ENCODE measurements around the gene ADCK1.
"Not testable (repeated sequence)": the region's sequence is repeated elsewhere in the genome, so short reads cannot be mapped to it uniquely, and the experiment has no call there.

ADCK1 gene

DNA sequence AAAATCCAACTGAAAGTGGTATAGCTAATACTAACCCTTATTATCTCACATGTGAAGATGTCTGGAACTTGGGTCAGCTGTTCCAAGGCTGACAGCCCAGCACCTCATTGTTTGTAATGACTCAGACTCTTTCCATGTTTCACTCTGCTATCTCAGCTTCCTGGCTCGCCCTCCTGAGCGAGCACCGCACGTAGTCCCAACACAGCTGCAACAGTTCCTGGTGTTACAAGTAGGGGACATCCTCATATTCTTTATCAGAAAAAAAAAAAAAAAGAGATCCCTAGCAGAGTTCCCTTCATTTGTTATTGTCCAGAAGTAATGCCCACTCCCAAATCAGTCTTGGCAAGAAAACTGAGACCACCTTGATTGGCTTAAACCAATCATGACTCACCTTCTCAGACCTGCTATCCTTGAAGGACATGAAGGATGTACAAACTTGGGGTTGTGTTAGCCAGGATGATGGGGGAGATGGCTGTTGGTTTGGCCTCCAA lies 92.5 kb downstream of the ADCK1 start:
- no peak for DNase-seq (ENCODE audit: extremely low read depth in 1 of 2, low read depth in 1 of 2)

DNA sequence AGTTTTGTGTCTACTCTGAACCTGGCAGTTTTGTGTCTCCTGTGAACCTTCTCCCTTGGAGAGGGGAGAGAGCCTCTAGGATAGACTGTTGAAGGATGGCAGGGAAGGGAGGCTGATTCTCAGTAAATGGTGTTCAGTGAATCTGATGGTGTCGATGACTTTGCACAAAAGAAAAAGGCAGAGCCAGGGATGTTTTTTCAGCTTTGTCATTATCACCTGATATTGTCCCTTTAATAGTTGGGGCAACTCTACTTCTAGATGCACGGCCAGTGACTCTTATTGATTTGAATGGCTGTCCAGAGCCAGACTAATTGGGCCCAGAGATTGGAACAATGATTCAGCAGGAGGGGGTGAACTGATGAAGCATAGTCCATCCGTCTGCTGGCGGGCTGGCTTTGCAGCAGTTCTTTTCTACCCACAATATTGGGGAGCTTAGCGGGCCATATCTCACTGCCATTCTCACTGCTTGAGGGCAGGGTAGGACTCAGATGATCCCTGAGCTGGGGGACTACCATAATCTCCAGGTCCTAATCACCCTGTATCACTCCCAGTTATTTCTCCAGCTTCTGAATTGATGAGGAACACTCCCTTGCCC lies 93.1 kb downstream of the ADCK1 start:
- DNase-seq (ENCODE audit: extremely low read depth in 1 of 2, low read depth in 1 of 2) = no peak

DNA sequence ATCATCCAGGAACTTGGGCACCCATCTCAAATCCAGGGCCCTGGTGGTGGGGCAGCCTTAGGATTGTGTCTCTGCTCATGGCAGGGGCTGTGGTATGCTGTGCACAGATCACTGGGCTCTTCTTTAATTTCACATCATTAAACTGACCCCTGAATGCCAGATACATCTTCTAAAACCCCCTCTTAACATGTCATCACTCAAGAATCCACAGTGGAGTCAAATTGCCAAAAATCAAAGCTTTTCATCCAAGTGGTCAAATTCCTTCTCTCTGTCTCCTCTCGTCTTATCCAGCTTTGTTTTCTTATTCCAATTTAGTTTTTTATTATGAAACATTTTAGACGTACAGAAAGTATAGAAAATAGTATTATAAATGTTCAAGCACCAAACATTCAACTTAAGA lies 97.5 kb downstream of the ADCK1 start:
- DNase-seq (ENCODE audit: extremely low read depth in 1 of 2, low read depth in 1 of 2) = no peak

DNA sequence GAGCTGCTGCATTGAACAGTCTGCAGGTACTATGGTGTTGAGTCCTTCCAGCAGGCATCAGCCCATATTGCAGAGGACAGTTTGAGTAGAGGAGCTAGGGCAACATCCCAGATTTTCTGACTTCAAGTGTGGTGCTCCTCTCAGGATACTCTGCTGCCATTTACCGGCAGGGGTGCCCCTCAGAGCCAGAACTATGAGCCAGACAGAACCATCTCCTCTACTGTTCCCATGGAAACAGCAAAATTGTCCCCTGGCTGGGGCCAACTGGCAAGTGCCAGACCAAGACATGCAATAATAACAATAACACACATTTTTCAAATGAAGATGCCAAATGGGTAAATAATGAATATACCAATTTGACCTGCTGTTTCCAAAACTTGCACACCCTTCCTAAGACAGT lies 102.9 kb downstream of the ADCK1 start:
- DNase-seq (ENCODE audit: extremely low read depth in 1 of 2, low read depth in 1 of 2) = no peak

DNA sequence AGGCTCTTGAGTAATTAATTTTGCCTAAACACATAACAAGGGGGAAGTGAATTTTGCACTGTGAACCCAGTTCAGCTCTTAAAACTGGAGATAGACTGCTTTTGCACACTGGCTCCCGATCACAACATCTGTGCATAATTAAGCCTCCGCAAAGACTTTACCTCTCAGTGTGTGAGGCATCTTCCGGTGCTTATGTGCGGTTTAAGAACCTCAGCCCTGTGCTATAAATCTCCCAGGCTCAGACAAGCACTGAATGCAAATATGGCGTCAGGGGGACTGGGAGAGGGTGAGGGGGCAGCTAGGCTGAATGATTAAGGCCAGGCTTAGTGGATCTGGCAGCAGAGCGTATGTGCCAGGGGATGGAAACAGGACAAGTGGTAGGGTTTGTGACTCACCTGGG lies 103.3 kb downstream of the ADCK1 start:
- no peak for DNase-seq (ENCODE audit: extremely low read depth in 1 of 2, low read depth in 1 of 2)

DNA sequence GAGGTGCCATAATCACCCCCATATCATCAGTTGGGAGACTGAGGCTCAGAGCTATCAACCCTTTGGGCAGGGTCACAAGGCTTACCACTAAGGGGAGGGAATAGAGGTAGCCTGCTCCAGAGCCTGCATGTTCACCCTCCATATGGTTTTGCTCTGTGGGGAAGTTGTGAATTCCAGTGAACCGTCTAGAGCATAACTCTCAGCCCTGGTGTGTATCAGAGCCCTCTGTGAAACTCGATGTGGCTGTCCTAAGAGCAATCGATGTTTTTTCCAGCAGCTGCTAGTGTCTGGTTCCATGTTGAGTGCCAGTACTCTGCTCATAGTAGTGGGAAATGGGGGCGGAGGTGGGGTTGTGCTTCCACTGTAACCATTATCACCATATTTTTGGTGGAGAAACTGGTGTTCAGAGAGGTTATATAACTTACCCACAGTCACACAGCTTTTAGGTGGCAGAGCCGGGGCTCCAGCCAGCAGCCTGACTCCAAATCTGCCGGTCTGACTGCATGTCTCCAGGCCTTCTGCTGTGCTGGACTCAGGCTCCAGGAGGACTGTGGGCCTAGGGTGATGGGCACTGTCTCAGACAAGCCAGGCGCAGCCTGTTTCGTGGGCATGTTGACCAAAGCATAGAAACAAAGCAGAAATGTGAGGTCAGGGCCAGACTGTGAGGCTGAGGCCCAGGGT lies 104.2 kb downstream of the ADCK1 start:
- no peak for DNase-seq (ENCODE audit: extremely low read depth in 1 of 2, low read depth in 1 of 2)

DNA sequence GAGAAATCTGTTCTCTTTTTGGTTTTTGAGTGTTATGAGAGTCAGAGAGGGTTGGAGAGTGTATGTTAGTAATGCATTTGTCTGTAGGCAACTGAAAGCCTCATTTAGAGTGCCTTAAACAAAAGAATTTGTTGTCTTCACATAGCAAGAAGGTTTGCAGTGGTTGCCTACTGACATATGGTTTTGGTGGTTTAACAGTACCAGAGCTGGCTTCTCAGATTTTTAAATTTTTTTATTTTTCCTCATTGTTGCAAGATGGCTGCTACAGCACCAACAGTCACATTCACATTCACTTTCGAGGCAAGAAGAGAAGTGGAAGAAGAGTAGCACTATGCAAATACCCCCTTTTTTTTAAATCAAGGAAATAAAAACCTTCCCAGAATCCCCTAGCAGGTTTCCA lies 106.5 kb downstream of the ADCK1 start:
- no peak for DNase-seq (ENCODE audit: extremely low read depth in 1 of 2, low read depth in 1 of 2)

DNA sequence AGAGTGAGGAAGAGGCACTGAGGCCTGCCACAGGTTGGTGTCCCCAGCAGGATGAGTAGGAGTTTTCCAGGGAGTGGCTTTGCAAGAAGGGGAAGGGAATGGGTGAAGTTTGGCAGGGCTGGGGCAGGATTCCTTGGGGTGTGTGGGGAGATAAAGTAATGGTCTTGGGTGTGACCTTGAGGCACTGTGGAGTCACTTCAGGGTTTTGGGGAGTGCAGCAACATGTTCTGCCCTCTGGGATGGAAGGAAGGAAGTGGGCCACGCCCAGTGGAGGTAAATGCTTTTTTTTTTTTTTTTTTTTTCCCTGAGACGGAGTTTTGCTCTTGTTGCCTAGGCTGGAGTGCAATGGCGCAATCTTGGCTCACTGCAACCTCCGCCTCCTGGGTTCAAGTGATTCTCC lies 108.9 kb downstream of the ADCK1 start:
- DNase-seq (ENCODE audit: extremely low read depth in 1 of 2, low read depth in 1 of 2) = no peak

DNA sequence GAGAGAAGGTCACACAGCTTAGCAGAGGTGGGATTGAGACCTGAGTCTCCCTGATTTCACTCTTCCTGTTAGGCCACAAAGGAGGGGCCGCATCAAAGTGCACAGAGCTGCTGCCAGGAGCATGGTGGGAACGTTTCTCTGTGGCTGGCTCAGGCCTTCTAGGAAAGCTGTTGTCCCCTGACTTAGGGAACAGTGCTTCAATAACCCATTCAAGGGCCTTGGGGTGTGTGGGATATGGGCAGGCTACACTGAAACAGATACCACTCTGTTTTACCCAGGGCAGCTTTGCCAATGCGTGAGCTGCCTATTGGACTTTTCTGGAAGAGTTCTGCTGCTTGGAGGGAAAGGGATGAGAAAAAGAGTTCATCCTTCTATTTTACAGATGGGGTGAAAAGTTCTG lies 110.0 kb downstream of the ADCK1 start:
- no peak for DNase-seq (ENCODE audit: extremely low read depth in 1 of 2, low read depth in 1 of 2)

DNA sequence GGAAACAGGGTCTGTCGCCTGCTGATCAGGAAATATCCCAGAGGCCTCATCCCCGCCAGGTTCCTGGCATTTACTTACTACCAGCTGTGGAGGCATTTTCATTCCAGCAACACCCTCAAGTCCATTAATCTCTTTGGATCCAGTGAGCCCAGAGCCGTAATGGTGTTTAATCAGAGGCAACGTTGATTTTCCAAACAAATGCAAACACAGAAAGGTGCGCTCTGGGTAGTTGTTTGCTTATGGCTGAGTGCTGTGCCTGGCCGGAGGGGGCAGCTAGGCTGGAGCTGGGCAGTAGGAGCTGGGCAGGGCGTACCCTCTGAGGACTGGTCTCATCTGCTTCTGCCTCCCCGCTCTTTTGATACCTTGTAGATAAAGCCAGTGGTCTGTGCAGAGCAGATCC lies 110.6 kb downstream of the ADCK1 start:
- no peak for DNase-seq (ENCODE audit: extremely low read depth in 1 of 2, low read depth in 1 of 2)

DNA sequence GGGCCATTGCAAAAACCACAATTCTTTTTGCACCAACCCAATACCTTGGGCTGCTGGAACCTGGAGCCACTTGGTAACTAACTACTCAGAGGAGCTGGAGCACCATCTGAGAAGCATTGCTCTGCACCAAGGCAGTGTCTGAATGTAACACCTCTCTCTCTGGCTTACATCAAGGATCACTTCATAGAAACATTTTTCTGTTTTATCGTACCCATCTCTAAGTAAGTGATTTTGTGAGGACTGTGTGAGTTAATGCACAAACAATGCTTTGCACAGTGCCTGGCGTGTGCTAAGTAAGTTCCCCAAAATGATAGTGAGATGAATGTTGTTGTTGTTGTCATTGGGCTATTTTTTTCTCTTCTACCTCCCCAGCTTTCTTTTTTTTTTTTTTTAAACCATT lies 111.4 kb downstream of the ADCK1 start:
- no peak for DNase-seq (ENCODE audit: extremely low read depth in 1 of 2, low read depth in 1 of 2)

DNA sequence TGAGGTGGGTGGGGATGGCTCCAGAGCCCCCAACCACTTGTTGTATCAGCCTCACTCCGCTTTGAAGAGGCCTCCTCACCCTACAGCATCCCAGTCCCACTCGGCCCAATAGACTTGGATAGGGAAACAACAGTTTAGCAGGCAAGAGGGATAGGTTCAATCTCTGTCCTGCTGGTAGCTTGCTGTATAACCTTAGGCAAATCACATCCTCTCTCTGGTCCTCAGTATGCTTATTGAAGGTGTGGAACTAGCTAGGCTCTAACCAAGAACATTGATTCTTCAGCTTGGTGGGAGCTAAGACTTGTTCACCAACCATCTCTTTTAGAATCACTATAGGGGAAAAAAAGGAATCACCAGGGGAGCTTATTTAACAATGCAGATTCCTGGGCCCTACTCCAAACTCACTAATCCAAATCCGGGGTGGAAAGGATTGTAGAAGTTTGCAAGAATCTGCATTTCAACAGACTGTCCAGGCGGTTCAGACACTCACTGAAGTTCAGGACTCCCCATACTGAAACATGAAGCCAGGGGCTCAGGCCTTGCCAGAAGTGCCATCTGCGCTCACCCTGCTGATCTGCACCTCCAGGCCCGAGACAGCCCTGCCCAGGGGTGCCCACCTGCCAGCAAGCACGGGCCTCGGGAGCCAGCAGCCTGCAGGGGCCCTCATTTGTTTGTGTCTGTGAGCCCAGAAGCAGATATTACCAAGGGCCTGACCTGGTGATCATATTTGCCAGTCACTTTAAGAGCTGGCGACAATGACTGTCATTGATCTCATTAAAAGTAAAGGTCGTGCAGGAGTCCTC lies 113.0 kb downstream of the ADCK1 start:
- DNase-seq (ENCODE audit: extremely low read depth in 1 of 2, low read depth in 1 of 2) = no peak

DNA sequence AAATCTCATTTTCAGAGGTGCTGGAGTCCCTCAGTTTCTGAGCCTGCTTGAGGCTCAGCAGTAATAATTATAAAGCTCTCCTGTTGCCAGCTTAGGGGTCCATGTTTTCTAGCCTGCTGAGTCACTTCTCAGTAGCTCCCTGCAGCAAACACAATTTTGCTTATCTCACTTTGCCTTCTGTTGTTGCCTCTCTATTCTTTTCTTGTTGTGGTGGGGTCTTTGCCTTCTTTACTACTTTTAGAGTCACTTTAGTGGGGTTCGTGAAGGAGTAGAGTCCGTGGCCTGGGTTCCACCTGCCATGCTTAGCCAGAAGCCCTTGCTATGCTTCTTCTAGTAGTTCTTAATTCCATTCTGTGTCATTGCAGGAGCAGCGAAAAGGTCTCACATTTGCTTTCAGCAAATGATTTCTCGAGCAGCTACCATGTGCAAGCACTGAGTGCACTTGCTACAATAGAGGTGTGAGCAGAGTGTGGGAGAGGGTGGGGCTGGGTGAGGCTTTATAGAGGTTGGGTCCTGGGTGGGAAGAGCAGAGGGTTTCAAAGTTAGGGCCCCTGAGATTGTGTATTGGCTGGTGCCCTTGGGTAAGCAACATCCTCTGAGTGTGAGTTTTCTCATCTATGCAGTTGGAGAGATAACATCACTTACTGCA lies 114.3 kb downstream of the ADCK1 start:
- DNase-seq (ENCODE audit: extremely low read depth in 1 of 2, low read depth in 1 of 2) = no peak

DNA sequence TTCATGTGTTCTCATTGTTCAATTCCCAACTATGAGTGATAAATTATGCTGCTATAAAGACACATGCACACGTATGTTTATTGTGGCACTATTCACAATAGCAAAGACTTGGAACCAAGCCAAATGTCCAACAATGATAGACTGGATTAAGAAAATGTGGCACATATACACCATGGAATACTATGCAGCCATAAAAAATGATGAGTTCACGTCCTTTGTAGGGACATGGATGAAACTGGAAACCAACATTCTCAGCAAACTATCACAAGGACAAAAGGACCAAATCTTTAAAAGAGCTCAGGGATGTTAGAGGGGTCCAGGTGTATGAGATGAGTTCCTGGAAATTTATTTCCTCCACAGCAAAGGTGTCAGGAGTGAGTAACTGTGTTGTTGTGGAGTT lies 115.5 kb downstream of the ADCK1 start:
- not testable (repeated sequence) for DNase-seq (ENCODE audit: extremely low read depth in 1 of 2, low read depth in 1 of 2)

DNA sequence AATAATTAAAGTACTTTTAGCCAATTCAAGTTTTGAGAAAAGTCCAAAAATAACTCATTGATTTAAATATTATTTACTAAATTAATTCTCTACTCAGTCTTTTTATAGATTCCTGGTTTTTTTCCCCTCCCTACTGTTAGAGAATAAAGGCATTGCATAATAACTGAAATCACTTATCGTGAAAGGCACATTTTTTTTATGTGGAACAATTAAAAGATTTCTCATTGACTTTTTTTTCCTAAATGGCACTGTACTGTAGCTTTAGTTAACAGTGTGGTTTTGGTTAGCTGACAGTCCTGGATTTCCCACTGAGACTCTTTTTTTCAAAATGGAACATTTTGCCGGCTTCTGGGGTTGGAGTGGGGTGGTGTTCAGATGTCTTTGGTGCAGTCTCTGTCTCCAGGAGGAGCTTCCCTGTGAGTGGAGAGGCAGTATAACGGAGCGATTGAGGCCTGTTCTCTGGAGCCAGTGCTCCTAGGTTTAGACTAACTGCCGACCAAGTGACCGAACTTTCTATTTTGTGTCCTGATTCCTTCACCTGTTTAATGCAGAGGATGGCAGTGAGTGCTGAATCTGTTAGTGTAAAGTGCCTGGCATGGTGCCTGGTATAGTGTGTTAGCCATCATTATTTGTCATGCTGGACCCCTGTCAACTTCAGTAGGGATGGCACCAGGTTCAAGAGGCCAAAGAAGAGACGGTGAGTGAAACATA lies 117.7 kb downstream of the ADCK1 start:
- DNase-seq (ENCODE audit: extremely low read depth in 1 of 2, low read depth in 1 of 2) = no peak

DNA sequence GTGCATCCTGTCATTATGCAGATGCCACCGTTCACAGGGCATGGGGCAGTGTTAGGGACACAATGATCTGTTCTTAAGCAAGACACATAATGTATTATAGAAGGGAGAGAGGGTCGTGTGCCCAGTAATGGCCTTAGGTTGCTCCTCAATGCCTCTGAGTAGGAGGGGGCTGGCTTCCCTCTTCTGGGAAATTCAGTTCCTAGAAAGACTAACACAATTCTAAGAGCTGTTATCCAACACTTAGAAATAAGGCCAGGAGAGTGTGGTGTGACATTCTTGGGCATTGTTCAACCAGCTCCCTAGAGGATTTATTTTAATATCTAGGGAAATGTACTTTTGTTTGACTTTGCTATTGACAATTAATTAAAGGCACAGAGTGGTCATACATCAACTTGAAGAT lies 118.5 kb downstream of the ADCK1 start:
- DNase-seq (ENCODE audit: extremely low read depth in 1 of 2, low read depth in 1 of 2) = no peak

DNA sequence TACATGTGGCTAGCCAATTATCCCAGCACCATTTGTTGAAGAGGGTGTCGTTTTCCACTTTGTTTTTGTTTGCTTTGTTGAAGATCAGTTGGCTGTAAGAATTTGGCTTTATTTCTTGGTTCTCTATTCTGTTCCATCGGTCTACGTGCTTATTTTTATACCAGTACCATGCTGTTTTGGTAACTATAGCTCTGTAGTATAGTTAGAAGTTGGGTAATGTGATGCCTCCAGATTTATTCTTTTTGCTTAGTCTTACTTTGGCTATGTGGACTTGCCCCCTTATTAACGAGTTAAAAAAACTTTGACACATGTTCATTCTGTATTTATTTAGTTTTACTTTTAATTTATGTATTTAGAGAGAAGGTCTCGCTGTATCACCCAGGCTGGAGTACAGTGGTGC lies 120.4 kb downstream of the ADCK1 start:
- DNase-seq (ENCODE audit: extremely low read depth in 1 of 2, low read depth in 1 of 2) = no peak

DNA sequence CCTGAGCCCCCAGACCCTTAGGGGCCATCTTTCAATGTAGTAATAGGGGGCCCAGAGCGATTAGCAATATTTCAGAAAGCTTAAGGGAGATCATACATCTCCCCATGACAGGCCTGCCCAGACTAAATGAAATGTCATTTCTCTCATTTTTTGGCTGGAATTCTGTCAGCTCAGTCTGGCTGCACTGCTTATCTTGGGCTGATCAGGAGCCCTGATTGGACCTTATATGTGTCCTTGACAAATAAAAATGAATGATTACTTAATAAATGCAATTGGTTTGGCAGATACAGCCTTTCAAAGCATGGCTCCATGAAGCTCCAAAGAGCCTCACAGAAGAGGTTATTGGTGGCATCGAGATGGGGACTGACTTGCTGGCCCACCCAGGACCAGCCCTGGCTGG lies 121.9 kb downstream of the ADCK1 start:
- DNase-seq (ENCODE audit: extremely low read depth in 1 of 2, low read depth in 1 of 2) = no peak

DNA sequence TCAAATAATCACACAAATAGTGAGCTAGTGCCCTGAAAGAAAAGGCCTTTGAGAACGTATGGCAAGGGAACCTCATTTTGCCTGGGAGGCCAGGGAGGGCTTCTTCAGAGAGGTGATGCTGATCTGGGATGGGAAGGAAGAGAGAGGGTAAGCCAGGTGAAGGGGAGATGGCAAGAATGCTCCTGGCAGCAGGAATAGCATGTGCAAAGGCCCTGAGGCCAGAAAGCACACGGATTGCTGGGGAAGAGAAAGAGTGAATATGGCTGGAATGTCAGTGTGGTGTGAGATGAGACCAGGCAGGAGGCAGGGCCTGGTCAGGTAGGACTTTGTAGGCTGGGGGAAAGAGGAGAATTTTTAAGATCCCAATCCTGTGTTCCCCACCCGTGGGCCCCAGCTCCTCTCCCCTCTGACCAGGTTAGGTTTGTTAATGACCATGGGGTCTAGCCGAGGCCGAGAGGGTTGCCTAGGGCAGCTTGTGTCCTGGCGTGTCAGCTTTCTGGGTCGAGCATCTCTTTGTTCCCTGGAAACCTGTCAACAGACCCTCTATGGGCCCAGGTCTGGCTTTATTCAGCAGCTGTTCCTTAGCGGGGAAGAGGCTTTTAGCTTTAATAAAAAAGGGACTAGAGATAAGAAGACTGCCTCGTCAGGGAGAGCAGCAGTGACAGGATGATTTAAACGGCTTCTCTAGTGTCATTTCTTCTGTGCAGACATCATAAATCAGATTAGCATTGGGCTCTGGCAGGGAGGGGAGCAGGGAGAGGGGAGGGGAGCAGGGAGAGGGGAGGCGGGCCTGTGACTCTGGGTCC lies 123.4 kb downstream of the ADCK1 start:
- DNase-seq (ENCODE audit: extremely low read depth in 1 of 2, low read depth in 1 of 2) = no peak
